Stimulated activated CD4-positive, alpha-beta T cell treated with anti-CD3 and anti-CD28 coated beads, Interleukin-4, amount 100 ng/mL, for 4 hours (primary cell): Measurements from ENCODE around the gene SH3GL1.
A peak's percentile ranks its signal among the peaks of the same experiment; 100 is the strongest.
"Not testable (repeated sequence)": the region's sequence is repeated elsewhere in the genome, so short reads cannot be mapped to it uniquely, and the experiment has no call there.

Experiments
- DNase-seq, 2 experiments: peaks; one replicate each; pipeline ENCODE4 v3.0.0-alpha.2; 2020

SH3GL1 gene

GRCh38 chr19:4362831-4363545 is 37.4 kb downstream of the SH3GL1 start:
- no peak for DNase-seq

DNA sequence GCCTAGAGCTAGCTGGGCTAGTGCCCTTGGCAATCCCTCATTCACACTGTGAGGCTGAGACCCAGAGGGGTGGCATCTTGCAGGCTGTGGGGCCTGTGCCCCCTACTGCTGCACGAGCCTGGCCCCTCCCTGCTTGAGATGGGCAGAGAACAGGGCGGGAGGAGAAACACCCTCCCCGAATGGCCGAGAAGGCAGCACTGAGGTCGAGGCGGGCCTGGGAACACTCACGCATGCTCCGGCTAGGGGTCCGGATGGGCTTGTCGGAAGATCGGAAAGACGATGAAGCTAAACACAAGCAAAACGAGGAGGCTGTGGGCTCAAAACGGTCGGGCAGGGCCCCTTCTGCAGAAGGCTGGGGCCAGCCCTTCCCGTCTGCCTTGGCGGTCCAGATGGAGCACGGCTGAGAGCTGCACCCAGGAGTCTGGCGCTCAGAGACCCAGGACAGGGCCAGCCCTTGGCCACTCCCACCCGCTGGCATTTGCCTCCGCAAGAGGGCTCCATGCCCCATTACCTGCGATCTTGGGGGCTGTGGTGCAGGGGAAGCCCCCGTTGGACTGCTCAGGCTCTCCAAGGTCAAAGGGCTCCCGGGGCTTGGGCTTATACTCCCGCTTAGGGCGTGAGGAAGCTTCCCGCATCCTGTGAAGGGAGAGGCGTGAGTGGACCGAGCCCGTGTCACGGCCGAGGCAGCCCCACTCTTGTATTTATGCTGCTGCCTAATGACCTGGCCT is 38.1 kb downstream of the SH3GL1 start:
- no peak for DNase-seq

DNA sequence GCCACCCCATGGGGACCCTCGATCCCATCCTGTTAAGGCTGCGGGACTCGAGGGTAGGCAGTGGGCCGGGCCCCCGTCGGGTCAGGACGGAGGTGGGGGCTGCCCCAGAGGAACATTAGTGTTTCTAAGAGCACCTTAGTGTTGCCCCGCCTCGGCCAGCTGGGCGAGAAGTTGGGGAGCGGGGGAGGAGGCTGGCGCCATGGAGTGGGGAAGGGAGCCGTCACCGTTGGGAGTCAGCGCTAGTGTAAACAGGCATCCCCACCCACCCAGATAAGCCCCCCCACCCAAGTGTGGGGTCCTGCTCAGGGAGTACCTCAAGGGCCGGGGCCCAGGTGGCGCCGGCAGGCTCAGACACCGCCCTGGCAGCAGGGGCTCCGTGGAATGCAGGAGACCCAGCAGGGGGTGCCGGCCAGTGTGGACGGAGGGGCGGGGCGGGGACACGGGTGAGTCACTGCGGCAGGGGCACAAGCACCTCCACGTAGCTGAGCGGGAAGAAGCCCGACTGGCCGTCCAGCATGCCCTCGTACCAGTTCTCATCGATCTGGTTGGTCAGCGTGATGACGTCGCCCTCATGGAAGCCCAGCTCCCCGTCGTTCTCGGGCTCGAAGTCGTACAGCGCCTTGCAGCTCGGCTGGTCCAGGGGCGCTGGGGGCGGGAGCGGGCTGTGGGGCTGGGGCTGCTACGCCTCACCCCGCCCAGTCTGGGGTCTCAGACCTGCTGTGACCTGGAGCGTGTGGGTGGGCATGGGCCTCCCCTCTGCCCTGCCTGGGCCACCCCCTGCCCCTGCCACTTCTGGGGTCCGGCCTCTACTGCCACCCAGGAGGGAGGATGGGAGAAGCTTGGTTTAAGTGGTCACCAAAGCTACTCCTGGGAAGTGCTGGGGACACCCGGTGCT is 38.9 kb downstream of the SH3GL1 start:
- DNase-seq: no peak

GRCh38 chr19:4360641-4361151 is 39.7 kb downstream of the SH3GL1 start:
- no peak for DNase-seq

DNA sequence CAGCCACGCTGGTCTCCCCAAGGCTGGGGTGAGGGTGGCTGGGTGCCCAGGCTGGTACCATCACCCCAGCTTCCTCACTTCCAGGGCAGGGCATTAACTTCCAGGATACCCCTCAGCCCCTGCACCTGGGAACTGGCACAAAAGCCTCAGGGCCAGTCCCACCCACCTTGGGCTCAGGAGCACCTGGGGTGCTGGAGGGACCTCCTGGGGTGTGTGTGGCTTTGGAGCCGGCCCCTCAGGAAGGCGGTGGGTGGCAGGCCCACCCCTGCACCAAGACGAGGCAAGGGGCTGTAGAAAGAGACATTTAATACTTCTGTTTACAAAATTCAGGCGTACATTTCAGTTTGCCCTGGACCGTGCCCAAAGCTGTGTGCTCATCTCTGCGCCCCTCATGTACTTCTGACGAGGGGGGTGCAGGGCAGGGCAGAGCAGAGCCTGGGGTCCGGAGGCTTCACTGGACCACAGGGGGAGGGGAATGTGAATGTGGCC is 40.2 kb downstream of the SH3GL1 start:
- DNase-seq: no peak

DNA sequence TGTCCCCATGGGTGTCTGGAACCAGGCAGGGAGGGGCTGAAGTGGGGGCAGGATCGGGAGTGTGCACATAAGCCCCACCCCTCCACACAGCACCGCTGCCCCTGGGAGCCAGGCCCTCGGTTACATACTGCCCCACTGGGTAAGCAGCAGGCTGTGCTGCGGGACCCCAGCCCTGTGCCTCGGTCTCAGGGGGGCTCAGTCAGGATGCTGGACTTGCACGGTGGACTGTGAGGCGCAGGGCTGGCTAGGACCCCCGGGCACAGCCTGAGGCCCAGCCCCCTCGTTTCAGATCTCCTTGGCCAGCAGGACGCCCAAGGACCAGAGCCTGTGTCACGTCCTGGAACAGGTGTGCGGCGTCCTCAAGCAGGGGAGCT is 40.7 kb downstream of the SH3GL1 start:
- no peak for DNase-seq

DNA sequence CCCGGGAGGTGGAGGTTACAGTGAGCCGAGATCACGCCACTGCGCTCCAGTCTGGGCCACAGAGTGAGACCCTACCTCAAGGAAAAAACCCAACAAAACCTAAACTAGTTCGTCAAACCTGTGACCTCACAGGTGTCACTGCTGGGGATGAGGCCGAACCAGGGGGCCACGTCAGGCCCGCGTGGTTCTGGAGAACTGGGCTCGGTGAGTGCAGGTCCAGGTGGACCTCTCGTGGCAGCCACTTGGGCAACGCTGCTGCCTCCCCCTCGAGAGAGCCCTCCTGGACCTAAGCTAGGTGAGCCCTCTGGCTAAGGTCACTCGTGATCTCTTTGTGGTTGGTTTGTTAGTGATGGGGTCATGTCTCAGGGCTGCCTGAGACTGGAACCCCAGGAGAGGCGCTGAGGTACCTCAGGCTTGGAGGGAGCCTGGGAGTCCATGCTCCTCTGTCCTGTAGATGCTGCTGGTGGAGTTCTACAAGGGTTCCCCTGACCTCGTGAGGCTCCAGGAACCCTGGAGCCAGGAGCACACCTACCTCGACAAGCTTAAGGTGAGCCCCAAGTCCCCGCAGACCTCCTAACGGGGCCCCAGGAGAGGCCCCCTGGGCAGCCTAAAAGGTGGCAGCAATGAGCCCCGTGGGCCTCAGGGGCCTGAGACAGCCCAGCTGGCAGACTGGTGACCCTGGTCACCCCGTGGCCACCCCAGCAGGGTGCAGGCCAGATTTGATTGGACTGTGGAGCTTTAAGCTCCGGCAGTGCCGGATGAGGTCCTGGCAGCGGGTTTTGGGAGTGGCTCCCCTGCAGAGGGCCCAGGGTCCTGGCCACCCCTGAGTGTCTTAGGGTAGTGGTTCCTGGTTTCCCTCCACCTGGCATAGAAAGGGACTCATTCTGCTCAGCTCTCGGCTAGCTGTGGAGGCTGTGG is 41.4 kb downstream of the SH3GL1 start:
- DNase-seq: no peak

DNA sequence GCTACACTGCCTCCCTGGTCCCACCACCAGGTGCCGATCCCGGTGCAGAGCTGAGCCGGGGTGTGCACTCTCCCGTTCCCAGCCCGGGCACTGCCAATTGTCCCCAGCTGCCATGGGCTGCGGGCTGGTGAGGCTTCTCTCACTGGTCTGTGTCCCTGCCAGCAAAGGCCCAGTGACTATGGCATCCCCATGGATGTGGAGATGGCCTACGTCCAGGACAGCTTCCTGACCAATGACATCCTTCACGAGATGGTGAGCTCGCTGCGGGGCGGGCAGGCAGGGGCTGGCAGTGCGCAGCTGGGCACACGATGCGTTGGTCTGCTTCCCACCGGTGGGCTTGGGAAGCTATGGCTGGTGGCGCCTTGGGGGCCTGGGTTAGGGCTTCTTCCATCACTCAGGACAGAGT is 42.4 kb downstream of the SH3GL1 start:
- no peak for DNase-seq

GRCh38 chr19:4357095-4357797 is 43.1 kb downstream of the SH3GL1 start:
- no peak for DNase-seq

DNA sequence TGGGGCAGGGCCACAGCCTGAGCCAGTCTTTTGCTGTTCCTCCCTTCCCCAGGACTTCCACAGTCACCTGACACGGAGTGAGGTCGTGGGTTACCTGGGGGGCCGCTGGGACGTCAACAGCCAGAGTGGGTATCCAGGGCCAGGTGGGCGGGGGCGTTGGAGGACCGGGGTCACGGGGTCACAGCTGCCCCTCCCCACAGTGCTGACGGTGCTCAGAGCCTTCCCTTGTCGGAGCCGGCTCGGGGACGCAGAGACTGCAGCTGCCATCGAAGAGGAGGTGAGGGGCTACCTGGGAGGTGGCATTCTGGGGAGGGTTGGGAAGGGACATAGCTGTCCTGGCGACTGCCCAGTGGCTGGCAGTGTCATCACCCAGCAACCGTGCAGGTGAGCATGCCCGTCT is 45.5 kb downstream of the SH3GL1 start:
- DNase-seq: no peak

DNA sequence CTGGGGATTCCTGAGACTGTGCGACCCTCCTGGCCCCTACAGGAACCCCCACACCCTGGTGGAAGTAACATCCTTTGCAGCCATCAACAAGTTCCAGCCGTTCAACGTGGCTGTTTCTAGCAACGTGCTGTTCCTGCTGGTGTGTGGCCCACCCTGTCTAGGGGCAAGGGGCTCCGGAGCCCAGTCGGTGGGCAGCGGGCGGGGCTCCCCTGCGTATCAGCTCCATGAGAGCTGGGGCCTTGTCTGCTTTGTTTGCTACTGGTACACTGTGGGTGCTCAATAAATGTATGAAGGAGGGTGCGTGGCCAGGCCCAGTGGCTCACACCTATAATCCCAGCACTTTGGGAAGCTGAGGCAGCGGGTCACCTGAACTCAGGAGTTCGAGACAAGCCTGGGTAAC is 46.1 kb downstream of the SH3GL1 start:
- DNase-seq: no peak

- peak; percentile 44 to 47 for DNase-seq
Measured at GRCh38 chr19:4352701-4353121, 47.6 kb downstream of the SH3GL1 start.

DNA sequence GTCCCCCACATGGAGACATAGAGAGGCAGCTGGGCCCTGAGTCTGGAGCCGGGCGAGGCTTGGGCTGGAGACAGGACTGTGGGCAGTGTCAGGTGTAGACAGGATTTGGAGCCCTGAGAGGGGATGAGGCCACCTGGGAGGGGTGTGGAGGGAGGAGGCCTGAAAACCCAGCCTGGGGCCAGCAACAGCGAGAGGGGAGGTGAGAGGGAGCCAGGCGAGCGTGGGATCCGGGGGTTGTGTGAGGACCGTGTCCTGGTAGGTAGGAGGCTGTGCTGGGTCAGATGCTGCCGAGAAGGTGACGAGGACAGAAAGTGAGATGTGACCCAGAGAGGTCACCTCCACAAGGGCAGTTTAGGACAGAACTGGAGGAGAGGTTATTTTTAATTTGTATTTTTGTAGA is 49.6 kb downstream of the SH3GL1 start:
- DNase-seq: no peak

- no peak for DNase-seq
Measured at GRCh38 chr19:4350111-4350510, 50.2 kb downstream of the SH3GL1 start.

DNA sequence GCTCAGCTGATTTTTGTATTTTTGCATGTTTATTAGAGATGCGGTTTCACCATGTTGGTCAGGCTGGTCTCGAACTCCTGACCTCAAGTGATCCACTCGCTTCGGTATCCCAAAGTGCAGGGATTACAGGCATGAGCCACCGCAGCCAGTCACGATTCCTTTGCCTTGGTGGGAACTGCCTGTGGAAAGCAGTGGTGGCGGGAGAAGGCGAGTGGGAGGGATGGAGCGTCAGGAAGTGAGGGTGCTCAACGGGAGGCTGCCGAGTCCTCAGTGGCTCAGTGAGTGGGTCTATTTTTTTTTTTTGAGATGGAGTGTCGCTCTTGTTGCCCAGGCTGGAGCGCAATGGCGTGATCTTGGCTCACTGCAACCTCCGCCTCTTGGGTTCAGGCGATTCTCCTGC is 51.1 kb downstream of the SH3GL1 start:
- DNase-seq: not testable (repeated sequence)

- DNase-seq: no peak
Measured at GRCh38 chr19:4347521-4347920, 52.8 kb downstream of the SH3GL1 start.

DNA sequence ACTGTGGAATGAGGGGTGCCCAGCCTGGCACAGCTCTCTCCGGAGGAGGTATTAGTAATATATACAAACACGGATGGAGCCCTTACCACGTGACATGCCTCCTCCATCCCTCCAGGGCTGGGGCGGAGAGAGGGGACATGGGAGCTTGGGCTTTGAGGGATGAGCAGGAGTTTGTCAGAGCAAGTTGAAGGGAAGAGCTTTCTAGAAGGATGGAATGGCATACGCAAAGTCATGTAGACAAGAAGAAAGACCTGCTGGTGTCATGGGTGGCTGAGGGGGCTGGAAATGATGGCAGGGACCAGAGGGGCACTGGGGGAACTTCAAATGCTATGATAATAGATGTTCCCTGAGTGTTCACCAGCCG is 54.3 kb downstream of the SH3GL1 start:
- no peak for DNase-seq

GRCh38 chr19:4345342-4346019 is 54.9 kb downstream of the SH3GL1 start:
- DNase-seq: no peak

DNA sequence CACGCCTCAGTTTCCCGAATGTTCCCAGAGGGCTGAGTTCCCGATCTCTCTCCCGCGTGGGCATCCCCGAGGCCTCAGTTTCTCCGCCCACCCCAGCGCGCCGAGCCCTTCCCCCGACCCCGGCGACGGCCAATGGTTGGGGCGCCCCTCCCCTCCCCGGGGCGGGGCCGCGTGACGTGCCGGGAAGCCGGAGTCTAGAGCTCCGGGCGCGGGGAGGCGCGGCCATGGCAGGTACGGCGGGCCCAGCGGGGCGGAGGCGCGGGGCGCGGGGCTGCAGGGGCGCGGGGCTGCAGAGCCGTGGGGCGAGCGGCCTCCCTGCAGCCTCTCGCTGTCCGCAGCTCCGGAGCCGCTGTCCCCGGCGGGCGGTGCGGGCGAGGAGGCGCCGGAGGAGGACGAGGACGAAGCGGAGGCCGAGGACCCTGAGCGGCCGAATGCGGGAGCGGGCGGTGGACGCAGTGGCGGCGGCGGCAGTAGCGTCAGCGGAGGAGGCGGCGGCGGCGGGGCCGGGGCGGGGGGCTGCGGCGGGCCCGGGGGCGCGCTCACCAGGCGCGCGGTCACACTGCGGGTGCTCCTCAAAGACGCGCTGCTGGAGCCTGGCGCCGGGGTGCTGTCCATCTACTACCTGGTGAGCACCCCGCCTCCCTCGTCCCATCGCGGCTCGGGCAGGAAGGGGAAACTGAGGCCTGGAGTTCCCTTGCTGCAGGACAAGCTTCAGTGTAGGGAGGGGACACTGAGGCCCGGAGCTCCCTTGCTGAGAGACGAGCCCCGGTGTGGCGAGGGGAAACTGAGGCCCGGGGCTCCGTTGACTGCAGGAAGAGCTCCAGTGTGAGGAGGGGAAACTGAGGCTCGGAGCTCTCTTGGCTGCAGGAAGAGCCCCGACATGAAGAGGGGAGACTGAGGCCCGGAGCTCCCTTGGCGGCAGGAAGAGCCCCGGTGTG is 56.7 kb downstream of the SH3GL1 start, which contains the start of gene MPND:
Gene MPND (plus strand): TSS at position 193 of the 938 bp plus-strand sequence. CDS start 32 bp downstream, at position 225.
- peak; percentile 89 to 96 for DNase-seq
